C4-2B (cell line): ENCODE measurements around the gene IDUA.
A peak's percentile ranks its signal among the peaks of the same experiment; 100 is the strongest.

Source experiments
- H3K27ac ChIP-seq: fragments of 450-650 bp; 2 replicates; pipeline ENCODE4 v1.5.1; 2017
- CTCF ChIP-seq: fragments of 450-650 bp; conservative IDR thresholded peaks from 2 replicates; pipeline ENCODE4 v1.5.1; 2017; ENCODE audit warnings: mild to moderate bottlenecking
- ZFX ChIP-seq: fragments of 450-650 bp; IDR thresholded peaks from 2 replicates; pipeline ENCODE4 v1.6.1; 2017

IDUA gene

GRCh38 chr4:1039493-1040343 lies 52.9 kb downstream of the IDUA start:
- H3K27ac ChIP-seq, result peak overlapping the region; percentile 83
- TF ChIP-seq CTCF, result no peak
- peak; percentile 18; the same call in 1 of the 2 replicates for TF ChIP-seq ZFX

- H3K27ac ChIP-seq, result peak overlapping the region; percentile 83
- no peak for TF ChIP-seq CTCF
- no peak for TF ChIP-seq ZFX
Measured at GRCh38 chr4:1040344-1041146, 53.7 kb downstream of the IDUA start.

- H3K27ac ChIP-seq, result peak overlapping the region; percentile 83; the same call in 1 of the 2 replicates
- TF ChIP-seq CTCF (no peak), ZFX (no peak)
Measured at GRCh38 chr4:1041147-1041935, 54.5 kb downstream of the IDUA start.

- no peak overlapping the region for H3K27ac ChIP-seq
- no peak for TF ChIP-seq ZFX
Measured at GRCh38 chr4:1041936-1042330, 55.1 kb downstream of the IDUA start.

- TF ChIP-seq ZFX (no peak), CTCF (no peak)
- H3K27ac ChIP-seq, result no peak overlapping the region
Measured at GRCh38 chr4:1042352-1043055, 55.7 kb downstream of the IDUA start.

- no peak for TF ChIP-seq CTCF
- TF ChIP-seq ZFX, result no peak
- H3K27ac ChIP-seq, result no peak overlapping the region
Measured at GRCh38 chr4:1043162-1043561, 56.3 kb downstream of the IDUA start.
